MM.1S (cell line): ENCODE measurements around the gene DYRK4.

ENCODE experiments used
- EZH2 ChIP-seq: fragments of 300-600 bp; sonication (generic); optimal IDR thresholded peaks from 2 replicates; pipeline ENCODE3; 2017; ENCODE audit warnings: low read depth, mild to moderate bottlenecking, antibody characterized with exemption, low read length, mixed read lengths
- EZH2phosphoT487 ChIP-seq: fragments of 300-600 bp; sonication (generic); IDR thresholded peaks from 2 replicates; pipeline ENCODE4 v1.6.1; 2018; ENCODE audit warnings: antibody characterized with exemption, low read length
- TF ChIP-seq, protein P1 (sequence below): fragments of 300-600 bp; sonication (generic); IDR thresholded peaks from 2 replicates; pipeline ENCODE4 v1.5.1; 2016; ENCODE audit warnings: antibody characterized with exemption, low read length, mixed read lengths

DNA sequence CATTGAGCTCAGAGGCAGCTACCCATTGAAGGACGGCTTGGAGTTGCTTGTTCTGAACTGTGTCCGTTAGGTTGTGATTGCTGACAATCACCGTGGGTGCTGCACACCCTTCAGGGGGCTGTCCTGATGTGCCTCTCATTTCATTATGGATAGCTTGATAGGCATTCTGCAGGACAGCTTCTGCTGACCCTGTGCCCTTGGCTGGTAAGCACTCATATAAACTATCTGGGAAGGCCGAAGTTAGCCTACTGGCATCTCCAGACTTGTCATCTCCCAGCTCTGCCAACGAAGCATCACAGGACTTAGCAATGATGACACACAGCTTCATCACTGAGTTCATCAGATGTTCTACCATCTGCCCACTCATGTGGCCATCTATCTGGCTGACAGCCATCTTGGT is 64.5 kb downstream of the DYRK4 start:
- no peak for TF ChIP-seq EZH2
- TF ChIP-seq, protein P1, sequence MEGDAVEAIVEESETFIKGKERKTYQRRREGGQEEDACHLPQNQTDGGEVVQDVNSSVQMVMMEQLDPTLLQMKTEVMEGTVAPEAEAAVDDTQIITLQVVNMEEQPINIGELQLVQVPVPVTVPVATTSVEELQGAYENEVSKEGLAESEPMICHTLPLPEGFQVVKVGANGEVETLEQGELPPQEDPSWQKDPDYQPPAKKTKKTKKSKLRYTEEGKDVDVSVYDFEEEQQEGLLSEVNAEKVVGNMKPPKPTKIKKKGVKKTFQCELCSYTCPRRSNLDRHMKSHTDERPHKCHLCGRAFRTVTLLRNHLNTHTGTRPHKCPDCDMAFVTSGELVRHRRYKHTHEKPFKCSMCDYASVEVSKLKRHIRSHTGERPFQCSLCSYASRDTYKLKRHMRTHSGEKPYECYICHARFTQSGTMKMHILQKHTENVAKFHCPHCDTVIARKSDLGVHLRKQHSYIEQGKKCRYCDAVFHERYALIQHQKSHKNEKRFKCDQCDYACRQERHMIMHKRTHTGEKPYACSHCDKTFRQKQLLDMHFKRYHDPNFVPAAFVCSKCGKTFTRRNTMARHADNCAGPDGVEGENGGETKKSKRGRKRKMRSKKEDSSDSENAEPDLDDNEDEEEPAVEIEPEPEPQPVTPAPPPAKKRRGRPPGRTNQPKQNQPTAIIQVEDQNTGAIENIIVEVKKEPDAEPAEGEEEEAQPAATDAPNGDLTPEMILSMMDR, result no peak
- no peak for TF ChIP-seq EZH2phosphoT487
